Activated CD8-positive, alpha-beta memory T cell treated with anti-CD3 and anti-CD28 coated beads for 24 hours (primary cell): Measurements from ENCODE around the gene VPS54.

ENCODE experiments used
- DNase-seq: peaks from one replicate; pipeline ENCODE4 v3.0.0-alpha.2; 2020

The VPS54 gene

GRCh38 chr2:64019083-64019974 is at the start of gene VPS54:
Gene VPS54 (minus strand): TSS chr2:64019428. CDS start chr2:63983999, 35,429 bp downstream.
- DNase-seq = peak; percentile 87

DNA sequence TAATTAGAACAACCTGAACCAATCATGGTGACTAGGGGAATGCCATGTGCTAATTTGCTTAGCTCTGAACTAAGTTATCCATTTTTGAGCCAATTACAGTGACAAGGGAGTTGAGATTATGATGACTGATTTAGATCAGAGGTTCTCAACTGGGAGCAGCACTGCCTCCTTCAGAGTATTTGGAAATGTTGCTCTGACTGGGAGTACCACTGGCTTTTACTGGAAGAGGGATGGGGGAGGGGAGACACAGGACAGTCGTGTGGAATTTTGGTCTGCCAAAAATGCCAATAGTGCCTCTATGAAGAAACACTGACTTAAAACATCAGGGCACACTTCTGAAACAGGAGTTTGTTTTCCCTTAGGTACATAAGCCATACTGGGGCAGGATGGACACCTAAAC is 48.1 kb upstream of the VPS54 start:
- no peak for DNase-seq

DNA sequence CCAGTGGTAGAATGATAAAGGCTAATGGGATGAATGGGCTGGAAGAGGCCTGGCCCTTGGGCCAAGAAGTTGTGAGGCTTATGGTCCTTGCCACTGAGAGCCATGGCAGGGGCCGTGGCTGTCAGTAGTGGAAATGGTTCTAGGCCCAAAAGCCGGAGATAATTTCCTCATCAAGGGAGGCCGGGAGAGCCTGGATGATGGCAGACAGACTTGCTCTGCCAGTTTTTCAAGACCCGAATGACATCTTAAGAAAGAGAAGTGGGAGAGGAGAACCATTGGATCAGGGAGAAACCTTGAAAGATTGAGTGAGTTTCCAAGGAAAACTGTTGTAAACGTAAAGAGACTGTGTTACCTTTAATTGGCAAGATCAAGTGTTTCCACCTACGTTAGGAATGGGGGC is 46.3 kb upstream of the VPS54 start:
- DNase-seq = no peak

- DNase-seq = no peak
These were observed 44.7 kb upstream of the VPS54 start for GRCh38 chr2:64063924-64064331.

DNA sequence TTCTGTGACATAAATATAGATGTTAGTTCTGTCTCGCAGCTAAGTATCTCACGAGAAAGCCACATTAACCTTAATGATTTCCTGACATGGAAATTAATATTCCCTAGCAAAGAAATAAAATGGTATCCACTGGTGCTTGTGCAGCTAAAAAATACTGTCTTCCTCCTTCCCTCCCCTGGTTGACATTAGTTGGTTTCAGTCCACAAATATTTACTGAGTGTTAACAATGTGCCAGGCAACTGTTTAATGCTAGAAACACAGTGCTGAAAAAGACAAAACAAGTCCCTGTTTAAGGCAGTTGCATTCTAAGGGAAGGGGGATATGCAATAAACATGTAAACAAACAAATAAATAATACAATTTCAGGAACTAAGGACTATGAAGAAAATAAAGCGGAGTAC is 44.2 kb upstream of the VPS54 start:
- DNase-seq = no peak

DNA sequence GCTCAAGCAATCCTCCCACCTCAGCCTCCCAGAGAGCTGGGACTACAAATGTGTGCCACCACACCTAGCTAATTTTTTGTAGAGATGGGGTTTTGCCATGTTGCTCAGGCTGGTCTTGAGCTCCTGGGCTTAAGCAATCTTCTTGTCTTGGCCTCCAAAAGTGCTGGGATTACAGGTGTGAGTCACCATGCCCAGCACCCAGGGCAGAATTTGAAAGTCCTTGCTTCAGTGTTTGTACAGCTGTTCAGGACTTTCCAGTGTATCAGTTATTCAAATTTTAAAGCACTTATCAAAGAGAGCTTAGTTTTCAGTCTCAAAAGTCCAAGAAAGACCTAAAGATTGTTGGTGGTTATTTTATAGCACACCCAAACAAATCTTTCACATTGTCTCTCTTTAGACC is 43.6 kb upstream of the VPS54 start:
- no peak for DNase-seq

GRCh38 chr2:64059270-64059669 is 40.0 kb upstream of the VPS54 start:
- DNase-seq = no peak

DNA sequence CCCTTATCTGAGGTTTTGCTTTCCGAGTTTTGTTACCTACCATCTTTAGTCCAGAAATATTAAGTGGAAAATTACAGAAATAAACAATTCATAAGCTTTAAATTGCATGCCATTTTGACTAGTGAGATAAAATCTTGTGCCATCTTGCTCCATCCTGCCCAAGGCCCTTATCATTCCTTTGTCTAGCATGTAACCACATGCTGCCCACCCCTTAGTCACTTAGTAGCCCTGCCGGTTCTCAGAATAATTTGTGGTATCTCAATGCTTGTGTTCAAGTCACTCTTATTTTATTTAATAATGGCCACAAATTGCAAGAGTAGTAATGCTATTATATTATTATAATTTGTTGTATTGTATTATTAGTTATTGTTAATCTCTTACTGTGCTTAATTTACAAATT is 36.8 kb upstream of the VPS54 start:
- DNase-seq = no peak

DNA sequence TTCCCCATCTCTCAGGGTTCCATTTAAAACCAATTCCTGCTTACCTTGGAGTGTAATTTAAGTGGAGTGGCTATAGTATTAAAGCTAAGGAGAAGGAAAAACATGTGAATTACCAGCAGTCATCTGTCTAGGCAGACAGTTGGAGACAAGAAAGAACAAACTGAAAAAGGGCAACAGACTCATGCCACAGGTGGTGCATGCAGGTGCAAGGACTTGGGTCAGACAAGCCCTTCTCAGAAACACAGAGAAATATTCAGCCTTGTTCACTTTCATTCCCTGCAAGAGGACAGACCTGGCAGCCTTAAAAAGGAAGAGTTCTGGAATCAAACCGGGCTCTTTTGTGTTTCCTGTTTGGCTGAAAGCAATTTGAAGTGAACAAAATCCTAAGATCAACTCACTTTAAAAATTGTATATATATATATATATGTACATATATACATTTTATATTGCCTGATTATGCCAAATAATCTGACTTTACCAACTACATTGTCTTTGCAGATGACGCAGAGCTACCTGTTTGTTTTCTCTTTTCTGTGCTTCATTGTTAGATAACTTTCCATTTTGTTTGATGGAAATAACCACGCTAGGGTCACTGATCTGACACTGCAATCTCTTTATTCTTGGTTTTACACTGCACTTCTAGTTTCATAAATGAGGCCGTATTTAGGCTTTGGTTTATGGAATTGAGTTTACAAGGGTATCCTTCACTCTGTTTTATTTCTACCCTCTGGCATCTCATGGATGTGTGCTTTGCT is 35.1 kb upstream of the VPS54 start:
- no peak for DNase-seq

- no peak for DNase-seq
These were observed 33.4 kb upstream of the VPS54 start for GRCh38 chr2:64052463-64053241.

DNA sequence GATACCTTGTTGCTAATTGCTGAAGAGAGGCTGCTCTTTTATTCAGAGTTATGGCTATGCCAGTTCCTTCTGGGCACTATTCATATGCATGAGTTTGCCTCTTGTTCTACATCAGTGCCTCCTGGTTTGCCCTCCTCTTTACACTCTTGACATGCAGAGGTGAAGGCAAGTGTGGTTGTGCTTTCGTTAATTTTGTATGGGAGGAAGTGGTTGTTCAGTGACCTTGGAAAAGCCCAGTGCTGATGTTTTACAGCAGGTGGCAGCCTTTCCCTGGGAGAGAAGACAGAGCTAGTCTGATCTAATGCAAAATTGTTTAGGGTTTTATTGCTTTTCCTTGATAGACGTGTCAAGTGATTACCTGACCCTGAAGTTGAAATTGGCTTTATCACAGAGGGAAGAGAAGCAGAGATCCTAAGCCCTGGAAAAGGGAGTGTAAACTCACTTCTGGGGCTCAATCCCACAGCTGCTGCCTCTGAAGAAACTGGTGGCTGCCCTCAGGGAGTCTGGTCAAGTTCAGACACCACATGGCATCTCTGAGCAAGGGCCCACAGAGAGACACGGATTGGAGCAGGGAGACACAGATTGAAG is 30.5 kb upstream of the VPS54 start:
- peak; percentile 79 for DNase-seq

DNA sequence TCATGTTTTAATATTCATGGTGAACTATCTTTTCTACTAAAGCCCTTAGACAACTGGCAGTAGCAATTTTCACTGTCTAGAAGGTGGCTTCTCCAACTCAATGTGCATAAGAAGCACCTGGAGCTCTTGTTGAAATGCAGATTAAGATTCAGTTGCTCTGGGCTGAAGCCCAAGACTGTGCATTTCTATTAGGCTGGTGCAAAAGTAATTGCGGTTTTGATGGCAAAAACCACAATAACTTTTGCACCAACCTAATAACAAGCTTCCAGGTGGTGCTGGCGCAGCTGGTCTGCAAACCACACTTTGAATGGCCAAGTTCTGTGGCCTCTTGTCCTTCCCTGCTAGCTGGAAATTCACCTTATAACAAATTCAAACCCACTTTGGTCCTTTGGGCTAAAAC is 26.7 kb upstream of the VPS54 start:
- no peak for DNase-seq

DNA sequence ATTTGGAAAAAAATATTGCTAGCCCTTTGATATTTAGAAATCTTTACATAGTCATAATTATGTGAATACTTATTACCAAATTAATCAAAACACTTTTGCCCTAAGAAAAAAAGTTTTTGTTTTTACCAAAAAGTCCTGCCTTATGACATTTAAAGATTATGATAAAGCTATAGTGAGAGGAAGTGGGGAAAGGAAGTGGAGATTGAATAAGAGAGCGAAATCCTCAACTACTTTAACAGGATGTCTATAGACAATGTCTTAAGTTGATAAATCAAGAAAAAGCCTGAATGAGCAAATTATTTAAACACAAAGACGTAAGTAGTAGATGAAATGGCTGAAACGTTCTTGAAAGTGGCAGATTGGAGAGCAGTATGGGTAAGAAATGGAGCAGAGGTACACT is 20.9 kb upstream of the VPS54 start:
- no peak for DNase-seq

GRCh38 chr2:64036034-64036705 is 16.9 kb upstream of the VPS54 start:
- DNase-seq = no peak

DNA sequence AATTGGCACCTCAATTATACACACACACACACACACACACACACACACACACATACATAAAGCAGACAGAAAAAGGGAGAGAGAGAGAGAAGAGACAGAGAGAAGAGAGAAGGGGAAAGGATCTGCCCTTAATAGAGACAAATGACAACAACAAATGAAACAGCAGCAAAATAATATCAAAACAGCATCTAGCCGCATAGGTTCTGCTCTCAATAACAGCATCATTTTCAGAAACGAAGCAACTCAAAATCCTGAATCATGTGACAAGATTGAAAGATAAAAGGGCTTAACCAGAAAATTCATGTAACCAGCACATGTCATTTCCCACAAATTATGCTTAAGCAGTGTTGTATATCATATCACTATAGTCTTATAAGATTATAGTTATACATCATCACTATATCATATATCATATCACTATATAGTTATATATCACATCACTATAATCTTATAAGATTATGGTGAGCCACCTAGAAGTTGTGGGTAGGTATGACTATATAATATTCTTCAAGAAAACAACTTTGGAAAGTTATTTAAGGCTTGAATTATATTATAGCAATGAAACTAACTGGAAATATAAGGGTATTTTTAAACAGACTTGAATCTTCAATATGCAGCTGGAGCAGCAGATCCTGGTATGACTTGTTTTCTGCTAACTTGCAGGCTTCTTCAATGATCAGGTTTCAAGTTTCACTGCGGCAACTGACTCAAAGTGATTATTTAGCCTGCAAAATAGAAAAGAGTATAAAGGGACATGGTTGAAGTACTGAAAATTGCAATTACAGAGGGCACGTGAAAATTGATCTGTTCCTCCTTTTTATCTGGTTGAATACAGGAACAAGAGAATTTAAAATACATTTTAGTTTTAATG is 16.1 kb upstream of the VPS54 start:
- no peak for DNase-seq

DNA sequence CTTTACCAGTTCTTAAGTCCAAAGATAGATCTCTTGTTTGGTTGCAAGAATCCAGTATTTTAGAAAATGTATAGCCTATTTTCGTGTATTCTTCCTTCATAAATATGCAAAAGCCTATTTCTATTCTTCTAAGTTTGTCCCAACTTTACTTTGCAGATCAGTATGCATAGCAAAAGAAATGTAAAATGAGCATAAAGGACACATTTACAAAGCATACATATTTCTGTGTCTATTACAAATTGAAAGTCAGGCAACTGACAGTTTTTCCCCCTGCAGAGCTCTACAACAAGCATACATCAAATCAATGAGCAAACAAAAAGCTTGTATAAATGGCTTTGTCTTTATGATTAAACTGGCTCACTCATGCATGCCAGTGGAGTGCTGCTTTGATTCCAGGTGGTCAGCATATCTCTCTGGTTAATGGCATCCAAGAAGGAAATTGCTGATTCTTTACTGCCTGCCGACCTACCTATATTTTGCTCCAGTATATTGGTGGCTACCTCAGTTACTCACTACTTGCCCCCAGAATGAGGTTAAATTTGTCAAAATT is 10.0 kb upstream of the VPS54 start:
- no peak for DNase-seq

GRCh38 chr2:64025741-64026140 is 6.5 kb upstream of the VPS54 start:
- DNase-seq = no peak

GRCh38 chr2:64024259-64024949 is 5.2 kb upstream of the VPS54 start:
- no peak for DNase-seq

DNA sequence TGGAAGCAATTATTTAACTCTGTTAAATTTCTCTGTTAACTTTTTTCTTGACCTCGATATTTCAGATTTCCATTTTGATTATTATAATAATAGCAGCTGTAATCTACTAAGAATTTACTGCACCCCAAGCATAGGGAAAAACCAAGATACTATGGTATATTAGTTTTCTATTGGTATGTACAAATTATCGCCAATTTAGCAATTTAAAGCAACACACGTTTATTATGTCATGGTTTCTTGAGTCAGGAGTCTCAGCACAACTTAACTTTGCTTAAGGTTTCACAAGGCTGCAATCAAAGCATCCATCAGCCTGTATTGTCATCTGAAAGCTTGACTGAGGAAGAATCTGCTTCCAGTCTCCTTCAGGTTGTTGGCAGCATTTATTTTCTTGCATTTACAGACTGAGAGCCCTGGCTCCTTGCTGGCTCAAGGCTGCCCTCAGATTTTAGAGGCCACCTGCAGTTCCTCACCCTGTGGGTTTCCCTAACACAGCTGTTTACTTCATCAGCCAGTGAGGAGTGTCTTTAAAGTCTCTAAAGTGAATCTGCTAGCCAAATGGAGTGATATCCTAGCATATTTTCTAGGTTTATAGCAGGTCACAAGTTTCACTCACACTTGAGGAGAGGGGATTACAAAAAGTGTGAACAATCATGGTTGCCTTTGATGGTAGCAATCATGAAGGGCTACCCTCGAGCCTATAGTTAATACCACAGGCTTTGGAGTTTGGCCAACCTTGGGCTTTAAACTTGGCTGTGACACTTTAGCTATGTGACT is 4.4 kb upstream of the VPS54 start:
- DNase-seq = no peak

DNA sequence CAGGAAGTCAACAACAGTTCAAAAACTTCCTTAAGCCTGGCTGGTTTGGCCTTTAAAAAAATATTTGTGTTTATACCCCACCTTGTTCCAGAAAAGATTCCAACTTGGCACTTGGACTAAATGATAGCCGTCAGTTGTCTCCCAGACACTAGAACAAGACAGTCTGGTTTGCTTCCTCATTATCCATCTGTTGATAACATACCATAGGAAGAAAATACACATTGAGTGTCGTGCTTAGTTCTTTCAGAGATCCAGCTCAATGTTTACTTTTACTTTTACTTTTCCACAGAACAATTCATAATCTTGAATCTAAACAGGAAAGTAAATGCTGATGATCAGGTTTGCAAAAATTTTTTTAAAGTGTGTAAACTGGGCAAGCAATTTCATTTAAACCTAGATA is 2.4 kb upstream of the VPS54 start:
- no peak for DNase-seq
